ENCODE results near the gene TGIF2.

GRCh38 chr20:36544134-36545018 is 29.0 kb upstream of the TGIF2 start:
- no peak for TF ChIP-seq CTCF (IDR thresholded peaks at IDR 0.05; ENCODE audit: low read depth, low read length, poor library complexity, severe bottlenecking)
- no peak for TF ChIP-seq EZH2phosphoT487 (IDR thresholded peaks at IDR 0.05; ENCODE audit: borderline replicate concordance, low read length)
